Cardiac fibroblast (primary cell): ENCODE results near the gene NKIRAS1.

Source experiments
- DNase-seq, 2 donors: peaks; one replicate each; pipeline versions ENCODE4 v3.0.0 to v3.0.0-alpha.2; 2010; ENCODE audit warnings: low read depth in 2 of 2
- H3K4me3 ChIP-seq, 2 donors: replicated peaks in 1 of 2; 1 replicate in 1 of 2; 2 replicates in 1 of 2; pipeline ENCODE4 v1.5.1; 2011; ENCODE audit warnings: low read depth in 2 of 2, low read length in 2 of 2, mild to moderate bottlenecking in 2 of 2, moderate library complexity in 1 of 2
- TF ChIP-seq, protein P1 (sequence below): IDR thresholded peaks from one replicate; pipeline ENCODE4 v1.5.1; 2011; ENCODE audit warnings: low read depth, mild to moderate bottlenecking, low read length, inconsistent platforms

NKIRAS1 gene

DNA sequence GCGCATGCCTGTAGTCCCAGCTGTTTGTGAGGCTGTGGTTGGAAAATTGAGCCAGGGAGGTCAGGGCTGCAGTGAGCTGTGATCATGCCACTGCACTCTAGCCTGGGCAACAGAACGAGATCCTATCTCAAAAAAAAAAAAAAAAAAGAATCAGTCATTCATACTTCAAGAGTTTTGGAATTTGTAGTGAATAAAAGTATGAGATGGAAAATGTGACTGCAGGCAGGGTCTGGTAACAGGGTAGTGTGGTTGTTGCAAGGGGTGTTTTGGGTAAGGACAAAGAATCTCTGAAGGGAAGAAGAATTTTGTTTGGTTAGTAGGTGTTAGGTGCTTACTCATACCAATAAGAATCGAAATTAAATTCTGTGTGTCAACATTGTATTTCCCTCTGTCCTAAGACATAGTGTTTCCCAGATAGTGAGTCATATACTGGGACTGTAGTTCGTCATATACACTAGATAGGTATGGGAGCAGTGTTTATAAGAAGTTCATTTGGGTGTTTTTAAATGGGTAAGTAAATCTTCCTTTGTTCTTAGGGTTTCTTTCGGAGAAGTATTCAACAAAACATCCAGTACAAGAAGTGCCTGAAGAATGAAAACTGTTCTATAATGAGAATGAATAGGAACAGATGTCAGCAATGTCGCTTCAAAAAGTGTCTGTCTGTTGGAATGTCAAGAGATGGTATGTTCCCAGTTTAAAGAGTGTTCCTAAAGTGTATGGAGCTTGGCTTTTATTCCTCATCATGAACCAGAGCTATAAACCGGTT lies 42.5 kb upstream of the NKIRAS1 start:
- TF ChIP-seq, protein P1, sequence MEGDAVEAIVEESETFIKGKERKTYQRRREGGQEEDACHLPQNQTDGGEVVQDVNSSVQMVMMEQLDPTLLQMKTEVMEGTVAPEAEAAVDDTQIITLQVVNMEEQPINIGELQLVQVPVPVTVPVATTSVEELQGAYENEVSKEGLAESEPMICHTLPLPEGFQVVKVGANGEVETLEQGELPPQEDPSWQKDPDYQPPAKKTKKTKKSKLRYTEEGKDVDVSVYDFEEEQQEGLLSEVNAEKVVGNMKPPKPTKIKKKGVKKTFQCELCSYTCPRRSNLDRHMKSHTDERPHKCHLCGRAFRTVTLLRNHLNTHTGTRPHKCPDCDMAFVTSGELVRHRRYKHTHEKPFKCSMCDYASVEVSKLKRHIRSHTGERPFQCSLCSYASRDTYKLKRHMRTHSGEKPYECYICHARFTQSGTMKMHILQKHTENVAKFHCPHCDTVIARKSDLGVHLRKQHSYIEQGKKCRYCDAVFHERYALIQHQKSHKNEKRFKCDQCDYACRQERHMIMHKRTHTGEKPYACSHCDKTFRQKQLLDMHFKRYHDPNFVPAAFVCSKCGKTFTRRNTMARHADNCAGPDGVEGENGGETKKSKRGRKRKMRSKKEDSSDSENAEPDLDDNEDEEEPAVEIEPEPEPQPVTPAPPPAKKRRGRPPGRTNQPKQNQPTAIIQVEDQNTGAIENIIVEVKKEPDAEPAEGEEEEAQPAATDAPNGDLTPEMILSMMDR, result no peak
- DNase-seq, result peak; percentile 70 to 94

DNA sequence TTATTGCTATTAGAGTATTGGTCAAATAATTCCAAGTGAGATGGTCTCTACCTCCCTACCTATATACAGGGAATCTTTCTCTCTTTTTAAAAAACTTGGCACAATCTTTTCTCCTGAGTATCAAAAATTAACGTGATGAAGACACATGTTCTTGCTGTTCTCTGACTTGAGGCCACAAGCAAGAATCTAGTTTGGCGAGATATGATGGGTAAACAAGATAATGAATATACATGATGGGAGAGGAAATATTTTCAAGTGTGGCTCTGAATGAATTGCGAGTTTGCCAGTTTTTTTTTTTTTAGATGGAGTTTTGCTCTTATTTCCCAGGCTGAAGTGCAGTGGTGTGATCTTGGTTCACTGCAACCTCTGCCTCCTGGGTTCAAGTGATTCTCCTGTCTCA lies 39.9 kb upstream of the NKIRAS1 start:
- TF ChIP-seq, protein P1, result no peak
- no peak overlapping the region for H3K4me3 ChIP-seq
- no peak for DNase-seq

More for the DNA sequence above, 42.5 kb upstream of the NKIRAS1 start:
- H3K4me3 ChIP-seq, result no peak overlapping the region

DNA sequence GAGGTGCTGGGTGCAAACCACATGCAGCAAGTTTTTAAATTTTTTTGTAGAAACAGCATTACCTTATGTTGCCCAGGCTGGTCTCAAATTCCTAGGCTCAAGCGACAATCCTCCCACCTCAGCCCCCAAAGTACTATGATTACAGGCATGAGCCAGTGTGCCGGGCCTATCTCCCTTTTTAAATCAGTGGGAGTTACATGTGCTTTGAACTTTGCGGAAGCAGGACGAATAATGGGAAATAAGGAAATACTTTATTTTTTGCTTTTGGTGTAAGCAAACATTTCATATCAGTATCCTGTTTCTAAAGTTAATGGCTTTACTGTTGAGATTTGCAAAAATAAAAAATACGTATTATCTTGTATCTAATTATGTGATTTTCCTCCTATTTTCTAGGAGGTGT lies 37.4 kb upstream of the NKIRAS1 start:
- H3K4me3 ChIP-seq, result no peak overlapping the region
- TF ChIP-seq, protein P1, result no peak
- DNase-seq, result no peak

DNA sequence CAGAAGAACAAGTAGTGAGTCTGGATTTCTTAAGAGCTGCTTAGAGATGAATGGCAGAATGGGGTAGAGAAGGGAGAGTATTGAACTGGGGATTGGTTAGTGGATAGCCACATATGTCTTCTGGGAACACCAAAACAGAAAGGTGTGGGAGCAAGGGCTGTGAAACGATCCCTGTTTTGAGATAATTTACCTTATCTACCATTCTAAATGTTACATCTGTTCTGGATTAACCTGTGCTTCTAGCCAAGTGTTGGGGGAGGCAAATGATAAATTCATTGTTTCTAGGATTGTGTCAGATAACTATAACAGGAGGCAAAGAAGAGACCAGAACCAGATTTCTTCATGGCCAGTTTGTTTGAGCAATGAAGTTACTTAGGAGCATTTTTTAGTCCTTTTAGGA lies 36.7 kb upstream of the NKIRAS1 start:
- H3K4me3 ChIP-seq, result no peak overlapping the region
- TF ChIP-seq, protein P1, result no peak
- DNase-seq, result no peak

DNA sequence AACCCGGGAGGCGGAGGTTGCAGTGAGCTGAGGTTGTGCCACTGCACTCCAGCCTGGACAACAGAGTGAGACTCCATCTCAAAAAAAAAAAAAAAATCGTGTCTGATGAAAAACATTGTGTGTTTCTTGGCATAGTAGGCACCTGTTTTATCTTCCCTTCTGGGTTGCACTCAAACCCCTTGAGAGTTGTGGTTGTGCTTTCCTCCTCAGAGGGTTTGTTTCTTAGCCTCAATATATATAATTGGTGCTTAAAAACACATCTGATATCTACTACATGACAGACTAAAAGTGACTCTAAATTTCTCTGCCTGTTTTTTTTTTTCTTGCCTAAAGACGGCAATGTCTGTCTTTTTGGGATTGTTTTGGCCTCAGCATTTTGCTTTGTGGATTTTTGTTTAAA lies 35.9 kb upstream of the NKIRAS1 start:
- no peak overlapping the region for H3K4me3 ChIP-seq
- TF ChIP-seq, protein P1, result no peak

DNA sequence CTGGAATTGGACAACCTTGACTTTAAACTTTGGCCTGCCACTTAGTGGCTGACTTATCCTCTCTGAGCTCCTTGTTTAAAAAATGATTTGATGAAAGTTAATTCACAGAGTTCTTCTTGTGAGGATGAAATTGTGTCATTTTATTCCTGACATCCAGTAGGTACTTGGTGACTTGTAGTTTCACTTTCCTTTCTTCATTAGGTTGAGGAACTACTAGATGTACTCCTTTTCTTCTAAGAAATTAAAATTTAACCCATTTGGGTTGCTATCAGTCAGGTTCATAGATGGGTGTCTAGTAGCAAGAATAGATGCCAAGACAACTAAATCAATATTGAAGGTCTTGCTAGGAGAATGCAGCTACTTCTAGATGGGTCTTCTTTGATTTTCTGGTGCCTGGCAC lies 33.5 kb upstream of the NKIRAS1 start:
- H3K4me3 ChIP-seq, result no peak overlapping the region
- DNase-seq, result no peak
- TF ChIP-seq, protein P1, result no peak

More for the DNA sequence above, 35.9 kb upstream of the NKIRAS1 start:
- peak; percentile 26 to 54 for DNase-seq

DNA sequence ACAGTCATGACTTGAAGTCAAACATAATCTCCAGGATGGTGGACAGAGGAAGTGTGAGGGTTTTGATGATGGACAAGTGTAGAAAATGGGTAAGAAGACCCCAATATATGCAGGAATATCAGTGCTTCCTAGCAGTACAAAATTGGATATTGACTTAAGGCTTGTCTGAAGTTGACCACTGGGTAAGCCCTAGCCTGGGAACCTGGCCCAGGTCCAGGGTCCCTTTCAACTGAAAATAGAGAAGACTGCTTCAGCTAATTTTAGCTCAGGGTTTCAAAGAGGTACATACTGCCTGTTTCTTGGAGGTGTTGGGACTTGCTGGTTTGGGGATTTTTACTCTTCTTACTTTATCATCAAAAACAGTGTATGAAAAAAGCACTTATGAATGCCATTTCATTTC lies 33.0 kb upstream of the NKIRAS1 start:
- DNase-seq, result no peak
- TF ChIP-seq, protein P1, result no peak

More for the DNA sequence above, 33.0 kb upstream of the NKIRAS1 start:
- no peak overlapping the region for H3K4me3 ChIP-seq
